GM21619 (cell line): ENCODE results near the gene HOGA1.

ENCODE experiments used
- ATAC-seq: cut with Tn5 transposase; IDR thresholded peaks from one replicate; pipeline ENCODE4 v1.9.1; 2021; ENCODE audit not compliant: unreplicated experiment

The HOGA1 gene

DNA sequence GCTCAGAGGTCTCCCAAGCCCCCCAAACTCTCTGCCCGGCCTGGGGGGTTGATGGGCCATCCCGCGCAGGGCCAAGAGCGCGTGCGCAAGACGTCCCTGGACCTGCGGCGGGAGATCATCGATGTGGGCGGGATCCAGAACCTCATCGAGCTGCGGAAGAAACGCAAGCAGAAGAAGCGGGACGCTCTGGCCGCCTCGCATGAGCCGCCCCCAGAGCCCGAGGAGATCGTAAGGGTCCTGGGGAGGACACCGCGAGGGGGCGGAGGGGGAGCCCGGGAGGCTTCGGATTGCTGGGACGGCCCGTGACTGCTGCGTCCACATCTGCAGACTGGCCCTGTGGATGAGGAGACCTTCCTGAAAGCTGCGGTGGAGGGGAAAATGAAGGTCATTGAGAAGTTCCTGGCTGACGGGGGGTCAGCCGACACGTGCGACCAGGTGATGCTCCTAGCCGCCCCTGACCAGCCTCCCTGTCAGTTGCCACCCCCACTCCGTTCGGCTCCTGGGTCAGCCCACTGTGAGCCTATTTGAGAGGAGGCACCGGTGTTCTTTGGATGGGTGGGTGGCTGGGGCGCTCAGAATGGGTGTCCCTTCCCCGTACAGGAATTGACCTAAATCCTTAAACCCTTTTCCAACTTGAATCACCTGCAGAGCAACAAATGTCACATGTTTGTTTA lies 5.9 kb upstream of the HOGA1 start:
- ATAC-seq, result no peak

DNA sequence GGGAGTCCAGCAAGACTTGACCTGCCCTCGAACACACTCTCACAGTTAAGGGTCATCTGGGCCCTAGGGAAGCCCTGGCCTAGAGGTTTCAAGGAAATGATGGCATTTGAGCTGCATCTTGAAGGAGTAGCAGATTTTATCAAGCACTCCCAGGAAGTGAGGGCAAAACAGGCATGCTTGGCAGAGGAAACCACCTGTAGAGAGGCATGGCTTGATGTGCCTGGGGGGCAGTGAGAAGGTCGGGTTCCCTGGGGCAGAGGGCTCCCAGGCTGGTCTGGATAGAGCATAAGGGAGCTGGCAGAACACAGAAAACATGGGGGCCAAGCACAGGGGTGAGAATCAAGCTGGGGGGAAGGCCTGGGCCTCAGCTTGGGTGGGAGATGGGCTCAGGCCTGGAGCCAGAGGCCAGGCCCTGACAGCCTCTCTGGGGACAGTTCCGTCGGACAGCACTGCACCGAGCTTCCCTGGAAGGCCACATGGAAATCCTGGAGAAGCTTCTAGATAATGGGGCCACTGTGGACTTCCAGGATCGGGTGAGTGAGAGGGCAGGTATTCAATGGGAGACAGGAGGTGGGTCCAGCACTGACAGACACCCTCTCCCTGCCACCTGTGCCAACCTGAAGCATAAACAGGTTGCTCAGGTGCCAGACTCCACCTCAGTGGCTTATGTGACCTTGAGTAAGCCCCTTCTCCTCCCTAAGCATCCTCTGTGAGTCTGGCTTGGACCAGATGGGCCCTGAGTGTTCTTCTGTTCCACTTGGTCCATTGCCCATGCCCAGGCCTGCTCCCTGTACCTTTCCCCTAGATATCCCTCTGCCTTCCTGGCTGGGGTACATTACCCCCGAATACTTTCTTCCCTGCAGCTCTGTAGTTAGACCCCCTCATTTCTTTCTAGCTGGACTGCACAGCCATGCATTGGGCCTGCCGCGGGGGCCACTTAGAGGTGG lies 3.5 kb upstream of the HOGA1 start:
- ATAC-seq, result no peak

DNA sequence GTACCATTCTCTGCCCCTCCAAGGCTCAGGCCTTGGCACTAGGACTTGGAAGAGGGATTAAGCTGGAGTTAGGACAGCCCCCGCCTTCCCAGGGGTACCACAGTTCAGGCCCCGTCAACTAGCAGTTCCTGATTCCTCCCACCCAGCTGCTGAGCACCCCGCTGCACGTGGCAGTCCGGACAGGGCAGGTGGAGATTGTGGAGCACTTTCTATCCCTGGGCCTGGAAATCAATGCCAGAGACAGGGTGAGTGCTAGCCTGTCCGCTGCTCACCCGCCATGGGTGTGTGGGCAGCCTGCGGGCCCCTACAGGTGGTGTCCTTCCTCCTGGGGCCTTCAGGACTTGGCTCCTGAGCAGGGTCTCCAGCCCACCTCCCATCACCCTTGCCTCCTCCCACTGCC lies 2.0 kb upstream of the HOGA1 start:
- ATAC-seq, result no peak

DNA sequence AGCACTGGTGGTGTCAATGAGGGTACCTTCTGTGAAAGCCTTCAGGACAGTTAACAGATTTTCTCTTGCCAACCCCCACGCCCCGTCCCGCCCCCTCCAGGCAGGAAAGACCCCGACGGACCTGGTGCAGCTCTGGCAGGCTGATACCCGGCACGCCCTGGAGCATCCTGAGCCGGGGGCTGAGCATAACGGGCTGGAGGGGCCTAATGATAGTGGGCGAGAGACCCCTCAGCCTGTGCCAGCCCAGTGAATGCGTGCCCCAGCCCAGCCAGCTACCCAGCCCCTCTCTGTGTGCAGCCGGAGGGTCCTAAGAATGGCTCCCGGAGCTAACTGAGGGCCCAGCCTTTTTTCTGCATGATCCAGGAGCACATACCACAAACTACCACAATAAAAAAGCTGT lies 713 bp upstream of the HOGA1 start:
- ATAC-seq, result no peak

DNA sequence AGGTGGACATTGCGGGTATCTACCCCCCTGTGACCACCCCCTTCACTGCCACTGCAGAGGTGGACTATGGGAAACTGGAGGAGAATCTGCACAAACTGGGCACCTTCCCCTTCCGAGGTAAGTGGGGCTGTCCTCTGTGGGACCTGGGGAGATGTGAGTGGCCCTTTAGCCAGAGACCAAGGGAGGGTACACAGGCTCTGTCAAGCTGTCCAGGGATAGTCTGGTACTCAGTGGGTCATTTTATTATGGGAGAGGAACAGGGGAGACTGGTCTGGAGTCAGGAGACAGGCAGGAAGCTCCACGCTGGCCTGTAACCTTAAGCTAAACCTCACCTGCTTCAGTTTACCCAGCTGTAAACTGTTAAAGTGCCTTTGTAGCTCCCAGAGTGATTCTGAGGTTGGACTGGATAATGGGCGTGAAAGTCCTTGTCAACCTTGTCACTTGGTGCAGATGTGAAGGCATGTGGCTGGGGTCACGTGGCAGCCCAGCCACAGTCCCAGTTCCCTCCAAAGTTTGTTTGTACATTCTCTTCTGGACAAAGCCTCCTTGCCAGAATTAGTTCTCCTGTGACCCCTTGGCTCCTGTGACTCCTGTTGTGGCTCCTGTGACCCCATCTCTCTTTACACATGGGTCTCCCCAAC lies 729 bp downstream of the HOGA1 start:
- ATAC-seq, result no peak

DNA sequence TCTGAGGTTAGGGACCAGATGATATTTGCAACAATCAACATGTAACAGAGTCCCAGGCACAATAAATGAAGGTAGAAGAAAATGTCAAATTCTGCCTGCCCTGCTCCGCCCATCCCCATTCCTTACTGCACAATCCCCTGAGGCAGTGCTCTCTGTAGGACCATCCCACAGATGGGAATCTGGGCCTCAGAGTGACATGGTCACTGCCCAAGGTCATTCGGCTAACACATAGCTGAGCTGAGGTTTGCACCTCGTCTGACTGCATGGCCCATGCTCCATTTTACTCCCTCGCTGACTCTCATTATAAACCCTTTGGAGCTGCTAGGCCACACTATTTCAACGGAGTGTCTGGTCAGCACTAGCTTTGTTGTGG lies 1.2 kb downstream of the HOGA1 start:
- ATAC-seq, result no peak

DNA sequence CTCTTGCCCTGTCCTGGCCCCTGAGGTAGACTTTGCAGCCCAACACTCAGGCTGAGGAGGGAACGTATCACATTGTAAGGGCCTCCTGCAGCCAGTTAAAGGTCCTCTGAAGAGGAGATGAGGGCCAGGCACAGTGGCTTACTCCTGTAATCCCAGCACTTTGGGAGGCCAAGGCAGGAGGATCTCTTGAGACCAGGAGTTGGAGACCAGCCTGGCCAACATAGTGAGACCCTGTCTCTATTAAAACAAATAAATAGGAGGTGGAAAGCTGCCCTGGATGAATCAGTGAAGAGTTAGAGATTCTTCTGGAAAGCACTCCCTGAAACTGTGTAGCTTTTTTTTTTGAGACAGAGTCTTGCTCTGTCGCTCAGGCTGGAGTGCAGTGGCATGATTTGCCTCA lies 3.0 kb downstream of the HOGA1 start:
- no peak for ATAC-seq

DNA sequence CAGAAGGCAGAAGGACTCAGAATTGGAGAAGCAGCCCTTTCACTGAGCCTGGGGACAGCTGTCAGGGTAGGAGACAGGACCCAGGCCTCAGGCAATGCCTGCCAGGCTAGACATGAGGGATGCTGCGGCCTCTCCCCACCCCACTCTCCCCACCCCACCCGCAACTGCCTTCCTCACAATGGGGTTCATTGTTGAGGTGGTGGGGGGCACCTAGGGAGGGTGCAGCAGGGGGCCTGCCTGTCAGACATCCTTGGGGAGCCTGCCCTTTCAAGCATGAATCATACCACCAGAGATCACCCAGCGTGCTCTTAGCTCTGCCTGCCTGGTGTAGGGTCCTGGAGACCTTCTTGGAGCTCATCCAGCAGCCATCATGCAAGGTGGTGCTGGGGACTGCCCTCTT lies 5.3 kb downstream of the HOGA1 start, which contains the start of gene C10orf62:
Gene C10orf62 (plus strand): TSS at position 243 of the 400 bp plus-strand sequence. CDS start 177 bp downstream, outside the sequence.
- ATAC-seq, result no peak

DNA sequence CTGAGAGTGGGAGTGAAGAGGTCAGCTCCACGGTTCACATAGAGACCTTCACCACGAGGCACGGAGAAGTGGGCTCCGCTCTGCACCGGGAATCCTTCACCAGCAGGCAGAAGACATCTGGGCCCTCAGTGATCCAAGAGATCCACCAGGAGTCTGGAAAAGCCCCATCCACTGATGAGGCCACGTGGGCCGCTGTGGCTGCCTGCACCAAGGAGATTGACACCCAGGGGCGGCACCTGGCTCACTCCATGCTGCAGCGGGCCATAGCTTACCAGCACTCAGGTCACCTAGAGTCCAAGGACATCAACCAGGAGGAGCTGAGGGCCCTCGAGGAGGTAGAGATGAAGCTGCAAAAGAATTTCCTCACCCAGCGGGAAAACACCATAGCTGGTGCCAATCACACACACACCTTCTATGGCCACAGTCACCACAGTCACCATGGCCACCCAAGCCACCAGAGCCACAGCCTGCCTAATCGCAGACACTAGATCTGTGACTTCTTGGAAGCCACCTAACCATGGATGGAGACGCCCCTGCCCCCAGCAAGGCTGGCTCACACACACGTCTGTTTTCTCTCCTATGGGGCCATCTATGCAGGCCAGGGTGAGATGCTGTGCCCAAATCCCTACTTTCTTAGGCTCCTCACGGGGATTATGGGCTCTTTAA lies 6.0 kb downstream of the HOGA1 start:
- ATAC-seq, result no peak

DNA sequence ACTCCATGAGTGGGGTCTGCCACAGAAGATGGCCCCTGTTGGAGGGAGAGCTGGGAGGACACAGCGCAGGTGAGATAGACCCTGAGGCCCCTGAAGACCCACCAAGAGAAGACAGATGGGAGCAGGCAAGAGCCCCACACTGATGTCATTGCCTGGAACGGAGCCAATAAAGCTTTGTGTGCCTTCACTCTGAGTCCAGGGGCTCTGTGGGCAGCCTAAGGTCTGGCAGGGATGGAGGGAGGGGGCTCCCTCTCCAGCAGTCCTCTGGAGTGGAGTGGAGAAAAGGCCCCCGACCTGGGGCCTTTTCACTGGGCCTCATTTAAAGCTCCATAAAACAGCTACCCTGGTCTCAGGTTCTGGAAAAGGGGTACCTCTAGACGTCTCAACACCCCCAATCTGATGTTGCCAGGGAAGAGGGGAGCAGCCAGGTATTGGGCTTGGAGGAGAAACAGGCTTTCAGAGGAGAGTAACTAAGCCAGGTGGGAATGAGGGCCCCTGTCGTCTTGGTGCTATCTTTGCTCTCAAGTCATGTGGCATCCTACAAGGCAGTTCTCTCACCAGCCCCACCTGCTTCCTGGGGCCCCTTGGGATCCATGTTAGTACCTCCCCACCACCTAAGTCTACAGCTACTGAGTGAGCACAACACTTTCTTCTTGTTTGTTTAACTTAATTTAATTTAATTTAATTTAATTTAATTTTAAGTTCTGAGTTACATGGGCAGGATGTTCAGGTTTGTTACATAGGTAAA lies 6.7 kb downstream of the HOGA1 start:
- no peak for ATAC-seq

DNA sequence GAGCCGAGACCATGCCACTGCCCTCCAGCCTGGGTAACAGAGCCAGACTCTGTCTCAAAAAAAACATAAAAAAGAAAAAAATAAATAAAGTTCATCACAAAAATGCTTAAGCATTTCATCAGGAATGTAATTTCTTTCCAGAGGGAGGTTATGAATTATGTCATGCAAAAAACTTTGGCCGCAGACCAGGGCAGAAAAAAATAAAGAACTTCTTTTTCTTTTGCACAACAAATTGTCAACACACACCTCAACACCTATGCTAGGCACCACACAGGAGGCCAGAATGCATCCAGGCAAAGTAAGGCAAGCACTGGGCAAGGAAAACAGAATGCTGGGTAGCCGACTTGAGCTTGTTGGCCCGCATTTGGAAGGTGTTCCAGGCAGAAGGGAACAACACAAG lies 9.2 kb downstream of the HOGA1 start:
- no peak for ATAC-seq

DNA sequence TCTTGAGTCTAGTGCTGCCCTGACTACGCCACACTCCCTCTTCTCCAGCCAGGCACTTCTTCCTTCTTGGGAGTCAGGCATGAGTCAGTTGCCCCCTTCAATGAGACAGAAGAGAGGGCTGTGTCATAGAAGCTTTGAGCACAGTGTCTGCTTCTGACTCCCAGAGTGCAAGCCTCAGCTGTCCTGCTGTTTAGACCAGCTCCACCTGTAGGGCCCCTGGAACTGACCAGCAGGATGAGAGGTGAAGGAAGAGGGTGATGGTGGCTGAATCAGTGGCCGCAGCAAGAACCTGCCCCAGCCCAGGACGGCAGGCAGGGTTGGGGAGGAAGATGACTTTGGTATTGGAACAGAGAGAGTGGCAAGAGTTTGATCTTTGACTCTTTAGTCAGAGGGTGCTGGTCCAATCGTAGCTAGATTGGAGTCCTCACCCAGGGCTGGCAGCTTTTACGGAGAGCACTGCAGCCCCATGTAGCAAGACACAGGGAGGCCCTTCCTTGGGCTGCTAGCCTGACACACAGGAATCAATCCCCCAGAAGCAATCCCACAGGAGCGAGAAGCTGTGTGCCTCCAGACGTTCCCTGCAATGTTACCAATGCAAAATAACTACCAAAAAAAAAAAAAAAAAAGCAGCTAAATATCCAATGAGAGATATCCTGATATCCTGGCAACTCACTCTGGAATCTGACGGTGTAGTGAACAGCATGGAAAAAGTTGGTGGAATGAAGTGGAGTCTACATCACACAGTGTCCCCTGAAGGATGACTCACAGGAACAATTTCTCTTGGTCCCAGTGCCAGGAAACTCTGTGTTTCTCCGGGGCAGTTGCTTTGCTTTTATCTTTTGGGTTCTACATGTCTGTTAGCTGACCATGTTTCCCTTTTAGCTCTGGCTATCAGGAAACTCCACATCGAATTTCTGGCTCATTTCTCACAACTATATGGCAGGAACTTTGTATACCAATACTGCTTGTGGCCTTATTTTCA lies 12.2 kb downstream of the HOGA1 start:
- no peak for ATAC-seq

DNA sequence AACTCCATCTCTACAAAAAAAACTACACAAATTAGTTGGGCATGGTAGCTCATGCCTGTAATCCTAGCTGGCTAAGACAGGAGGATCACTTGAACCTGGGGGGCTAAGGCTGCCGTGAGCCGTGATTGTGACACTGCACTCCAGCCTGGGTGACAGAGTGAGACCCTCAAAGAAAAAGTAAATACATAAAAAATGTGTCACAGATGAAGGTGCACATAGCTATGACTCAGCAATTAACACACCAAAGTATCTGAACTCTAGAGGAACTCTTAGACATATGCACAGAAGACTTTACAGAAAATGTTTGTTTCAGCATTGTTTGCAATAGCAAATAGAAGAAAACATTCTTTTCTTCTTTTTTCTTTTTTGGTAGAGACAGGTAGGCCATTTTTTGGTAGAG lies 13.6 kb downstream of the HOGA1 start:
- ATAC-seq, result no peak

DNA sequence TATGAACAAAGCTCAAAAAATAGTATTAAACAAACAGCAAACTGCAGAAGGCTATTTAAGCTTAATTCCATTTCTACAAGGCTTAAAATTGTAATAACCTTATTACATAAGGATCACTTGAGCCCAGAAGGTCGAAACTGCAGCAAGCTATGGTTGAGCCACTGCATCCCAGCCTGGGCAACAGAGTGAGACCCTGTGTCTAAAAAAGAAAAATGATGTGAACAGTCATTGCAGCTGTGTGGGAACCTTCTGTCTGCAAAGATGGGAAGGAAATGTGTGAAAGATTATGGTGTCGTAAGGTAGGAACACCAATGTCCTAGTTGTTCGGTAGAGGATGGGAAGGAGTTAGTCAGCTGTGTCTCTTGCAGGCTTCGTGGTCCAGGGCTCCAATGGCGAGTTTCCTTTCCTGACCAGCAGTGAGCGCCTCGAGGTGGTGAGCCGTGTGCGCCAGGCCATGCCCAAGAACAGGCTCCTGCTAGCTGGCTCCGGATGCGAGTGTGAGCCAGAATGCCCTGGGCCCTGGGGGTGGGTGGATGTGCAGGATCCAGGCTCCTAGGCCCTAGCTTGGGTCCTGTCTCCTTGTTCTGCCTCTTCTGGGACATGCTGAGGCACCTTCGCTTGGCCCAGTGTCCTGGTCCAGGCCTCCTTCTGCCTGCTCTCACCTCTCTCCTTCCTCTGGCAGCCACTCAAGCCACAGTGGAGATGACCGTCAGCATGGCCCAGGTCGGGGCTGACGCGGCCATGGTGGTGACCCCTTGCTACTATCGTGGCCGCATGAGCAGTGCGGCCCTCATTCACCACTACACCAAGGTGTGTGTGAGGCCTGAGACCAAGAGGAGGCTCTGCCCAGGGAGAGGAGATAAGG lies 14.4 kb downstream of the HOGA1 start:
- ATAC-seq, result no peak

DNA sequence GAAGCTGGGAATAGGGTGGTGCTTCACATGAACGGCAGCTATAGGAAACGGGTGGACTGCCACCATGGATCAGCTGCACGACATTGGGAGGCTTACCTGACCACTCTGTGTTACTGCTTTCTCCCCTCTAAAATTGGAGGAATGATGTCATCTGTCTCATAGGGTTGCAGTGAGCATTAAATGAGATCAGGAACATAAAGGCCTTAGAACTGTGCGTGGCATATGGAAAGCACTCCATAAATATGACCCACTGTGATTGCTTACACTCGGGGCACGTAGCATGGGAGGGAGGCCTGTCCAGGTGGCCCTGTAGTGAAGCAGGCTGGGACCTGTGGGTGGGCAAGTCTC lies 15.1 kb downstream of the HOGA1 start:
- no peak for ATAC-seq

DNA sequence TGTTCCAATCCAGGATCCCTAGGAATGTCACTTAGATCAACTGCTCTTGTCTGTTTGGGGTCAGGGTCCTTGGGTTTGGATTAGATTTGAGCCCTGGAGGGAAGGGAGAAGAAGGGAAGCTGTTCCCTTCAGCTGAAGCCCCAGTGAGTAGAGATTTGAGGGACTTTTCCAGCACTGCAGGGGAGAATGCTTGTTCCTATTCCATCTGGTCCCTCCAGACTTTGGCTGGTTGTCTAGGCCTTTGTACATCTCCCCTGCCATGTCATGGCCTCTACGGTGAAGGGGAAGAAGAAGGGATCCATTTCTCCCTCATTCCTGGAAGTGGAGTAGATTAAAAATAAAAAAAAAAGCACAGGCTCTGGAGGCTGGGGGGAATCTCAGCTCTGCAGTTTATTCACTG lies 16.4 kb downstream of the HOGA1 start:
- no peak for ATAC-seq

DNA sequence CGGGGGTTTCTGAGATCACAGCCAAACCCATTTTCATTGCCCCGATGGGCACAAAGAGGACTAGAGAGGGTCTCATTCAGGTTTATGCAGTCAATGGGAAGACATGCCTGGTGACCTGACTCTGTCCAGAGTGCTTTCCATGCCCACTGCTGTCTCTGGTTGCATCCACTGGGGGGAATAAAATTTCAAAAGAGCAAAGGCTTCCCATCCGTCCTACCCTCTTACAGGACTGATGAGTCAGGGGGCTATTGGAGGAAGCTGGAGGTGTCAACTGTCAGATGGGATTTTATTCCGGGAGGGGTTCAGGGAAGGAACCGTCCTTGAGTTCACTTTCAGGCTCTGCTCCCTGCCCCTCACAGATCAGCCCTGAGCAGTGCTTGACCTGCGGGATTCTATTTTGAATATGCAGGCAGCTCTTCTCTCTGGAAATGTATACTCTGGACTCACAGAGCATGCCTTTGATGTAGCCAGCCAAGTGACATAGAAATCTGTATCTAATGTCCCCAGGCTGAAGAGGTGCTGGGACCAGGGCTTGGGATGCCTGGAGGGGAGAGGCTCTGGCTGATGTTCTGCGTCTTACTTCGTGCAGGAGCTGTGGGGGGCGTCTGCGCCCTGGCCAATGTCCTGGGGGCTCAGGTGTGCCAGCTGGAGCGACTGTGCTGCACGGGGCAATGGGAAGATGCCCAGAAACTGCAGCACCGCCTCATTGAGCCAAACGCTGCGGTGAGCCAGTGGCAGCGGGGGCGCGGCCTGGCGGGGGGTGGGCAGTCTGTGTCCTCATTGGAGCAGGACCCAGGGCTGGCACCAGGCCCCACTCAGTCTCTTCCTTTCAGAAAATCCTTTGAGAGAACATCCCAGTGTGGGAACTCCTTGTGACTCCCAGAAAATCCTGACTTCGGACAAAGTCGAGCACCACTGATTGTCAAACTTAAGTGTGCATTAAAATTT lies 17.4 kb downstream of the HOGA1 start:
- ATAC-seq, result no peak
